ENCODE results near the gene SH2D1B.

DNA sequence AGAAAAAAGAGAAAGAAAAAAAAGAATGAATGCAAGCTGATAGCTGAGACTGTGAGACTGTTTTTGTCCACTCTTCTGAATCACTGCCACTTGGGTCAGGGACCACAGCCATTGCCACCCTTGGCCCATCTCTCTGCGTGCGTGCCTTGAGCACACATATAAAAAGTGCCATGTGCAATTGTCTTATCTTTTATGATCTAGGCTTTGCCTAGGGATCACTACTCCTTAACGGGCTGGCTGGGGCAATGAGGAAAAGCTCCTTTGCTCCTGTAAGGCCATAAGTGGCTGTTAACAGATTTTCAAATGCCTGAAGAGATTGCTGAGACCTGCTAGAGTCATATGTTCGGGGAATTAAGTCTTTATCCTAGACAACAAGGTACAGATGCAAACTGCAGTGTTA is 43.5 kb downstream of the SH2D1B start:
- no peak for TF ChIP-seq POLR2AphosphoS5 (IDR thresholded peaks at IDR 0.05)
- TF ChIP-seq CTCF (IDR thresholded peaks at IDR 0.05 in 8 of 11, conservative IDR thresholded peaks at IDR 0.05 in 3 of 11): no peak

Data from spleen (tissue), 7 donors.